Mesendoderm (in vitro differentiated cells): ENCODE measurements around the gene PAIP2B.
A peak's percentile ranks its signal among the peaks of the same experiment; 100 is the strongest.

Experiments used
- DNase-seq: peaks from one replicate; pipeline ENCODE4 v3.0.0; 2013
- H2AK5ac ChIP-seq: 2 replicates; pipeline ENCODE4 v1.6.1; 2013; ENCODE audit warnings: low read length, inconsistent platforms
- H2BK120ac ChIP-seq: 2 replicates; pipeline ENCODE4 v1.6.1; 2013; ENCODE audit warnings: low read depth, mild to moderate bottlenecking, low read length, moderate library complexity, mixed read lengths
- H2BK15ac ChIP-seq: replicated peaks from 2 replicates; pipeline ENCODE4 v1.6.1; 2013; ENCODE audit warnings: low read depth, mild to moderate bottlenecking, moderate library complexity
- H2BK5ac ChIP-seq: 2 replicates; pipeline ENCODE4 v1.6.1; 2013; ENCODE audit warnings: low read length, inconsistent platforms
- H3K18ac ChIP-seq: 2 replicates; pipeline ENCODE4 v1.6.1; 2013; ENCODE audit warnings: mild to moderate bottlenecking, low read length, mixed read lengths
- H3K23ac ChIP-seq: one replicate; pipeline ENCODE4 v1.6.1; 2013; ENCODE audit warnings: low read length
- H3K27ac ChIP-seq: 2 replicates; pipeline ENCODE4 v1.5.1; 2013; ENCODE audit warnings: low read depth, mild to moderate bottlenecking, inconsistent platforms, low read length, moderate library complexity
- H3K27me3 ChIP-seq: 2 replicates; pipeline ENCODE4 v1.6.1; 2013; ENCODE audit warnings: low read length, control low read depth, mild to moderate bottlenecking, inconsistent platforms; ENCODE audit not compliant: insufficient read depth, poor library complexity
- H3K36me3 ChIP-seq: 2 replicates; pipeline ENCODE4 v1.6.1; 2013; ENCODE audit warnings: low read length, inconsistent platforms; ENCODE audit not compliant: control insufficient read depth, insufficient read depth
- H3K4ac ChIP-seq: one replicate; pipeline ENCODE4 v1.6.1; 2013; ENCODE audit warnings: low read depth, mild to moderate bottlenecking, low read length, moderate library complexity
- H3K4me1 ChIP-seq: 2 replicates; pipeline ENCODE4 v1.6.1; 2013; ENCODE audit warnings: low read depth, low read length, inconsistent platforms; ENCODE audit not compliant: control insufficient read depth
- H3K4me2 ChIP-seq: 2 replicates; pipeline ENCODE4 v1.6.1; 2013; ENCODE audit warnings: low read length
- H3K4me3 ChIP-seq: 2 replicates; pipeline ENCODE4 v1.5.1; 2013; ENCODE audit warnings: mild to moderate bottlenecking, low read length
- H3K56ac ChIP-seq: one replicate; pipeline ENCODE4 v1.6.1; 2013; ENCODE audit warnings: low read length
- H3K79me1 ChIP-seq: 2 replicates; pipeline ENCODE4 v1.6.1; 2013; ENCODE audit warnings: low read length, inconsistent platforms
- H3K79me2 ChIP-seq: 2 replicates; pipeline ENCODE4 v1.6.1; 2013; ENCODE audit warnings: mild to moderate bottlenecking, low read length; ENCODE audit not compliant: control insufficient read depth, insufficient read depth
- H3K9ac ChIP-seq: 2 replicates; pipeline ENCODE4 v1.6.1; 2013; ENCODE audit warnings: low read length, inconsistent platforms
- H4K5ac ChIP-seq: one replicate; pipeline ENCODE4 v1.6.1; 2013; ENCODE audit warnings: low read length
- H4K8ac ChIP-seq: one replicate; pipeline ENCODE4 v1.6.1; 2013; ENCODE audit warnings: low read depth, mild to moderate bottlenecking, control low read depth, low read length, moderate library complexity
- WGBS: extraction: QIAGEN DNeasy Blood & Tissue Kit; methylation state at CpG from one replicate; pipeline ENCODE4 v1.1.7; 2013; ENCODE audit warnings: low lambda C conversion rate, missing lambda C conversion rate; ENCODE audit not compliant: insufficient coverage; ENCODE audit errors: extremely low coverage; 5-methylcytosine and 5-hydroxymethylcytosine counted together

Gene PAIP2B

DNA sequence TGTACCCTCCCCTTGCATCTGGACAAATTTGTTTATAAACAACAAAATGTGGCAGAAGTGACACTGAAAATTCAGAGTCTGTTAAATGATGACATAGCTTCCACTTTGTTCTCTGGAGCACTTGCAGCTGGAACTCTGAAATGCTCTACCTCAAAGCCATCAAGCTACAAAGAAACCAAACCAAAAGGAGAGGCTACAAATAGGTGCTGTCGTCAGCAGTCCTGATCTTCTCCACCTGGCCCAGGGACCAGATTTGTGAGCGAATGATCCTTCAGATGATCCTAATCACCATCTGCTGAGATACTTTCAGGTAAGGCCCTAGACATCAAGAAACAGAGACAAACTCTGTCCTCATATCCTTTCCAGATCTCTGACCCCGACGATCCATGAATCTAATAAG, 27.9 kb upstream of the PAIP2B start:
- no peak overlapping the region for H3K4me2 ChIP-seq
- H3K79me1 ChIP-seq: no peaks in the 10 kb centered on the region
- no peak overlapping the region for H3K56ac ChIP-seq
- H2AK5ac ChIP-seq: no peak overlapping the region
- no peak overlapping the region for H2BK15ac ChIP-seq
- no peak overlapping the region for H3K18ac ChIP-seq
- no peak overlapping the region for H2BK120ac ChIP-seq
- no peak overlapping the region for H3K4ac ChIP-seq
- no peak overlapping the region for H3K4me3 ChIP-seq
- H2BK5ac ChIP-seq: no peak overlapping the region
- no peak overlapping the region for H3K9ac ChIP-seq
- no peak overlapping the region for H4K8ac ChIP-seq
- no peaks in the 10 kb centered on the region for H3K27me3 ChIP-seq
- H3K27ac ChIP-seq: no peak overlapping the region
- H3K79me2 ChIP-seq: no peaks in the 10 kb centered on the region
- H4K5ac ChIP-seq: no peak overlapping the region
- no peaks in the 10 kb centered on the region for H3K36me3 ChIP-seq
- no peak for DNase-seq
- no CpG with 5 or more reads among the region's 4 CpGs for WGBS
- H3K4me1 ChIP-seq: no peaks in the 10 kb centered on the region
- H3K23ac ChIP-seq: no peak overlapping the region

GRCh38 chr2:71254078-71254477, 27.2 kb upstream of the PAIP2B start:
- H3K27me3 ChIP-seq: no peaks in the 10 kb centered on the region
- H3K79me2 ChIP-seq: no peaks in the 10 kb centered on the region
- H3K4me2 ChIP-seq: no peak overlapping the region
- H3K56ac ChIP-seq: no peak overlapping the region
- no peak overlapping the region for H3K23ac ChIP-seq
- no CpG with 5 or more reads among the region's 3 CpGs for WGBS
- no peaks in the 10 kb centered on the region for H3K36me3 ChIP-seq
- H2AK5ac ChIP-seq: no peak overlapping the region
- no peak overlapping the region for H3K4ac ChIP-seq
- no peak overlapping the region for H2BK120ac ChIP-seq
- H2BK15ac ChIP-seq: no peak overlapping the region
- H4K5ac ChIP-seq: no peak overlapping the region
- H3K79me1 ChIP-seq: no peaks in the 10 kb centered on the region
- no peak overlapping the region for H2BK5ac ChIP-seq
- no peak overlapping the region for H4K8ac ChIP-seq
- no peak overlapping the region for H3K9ac ChIP-seq
- no peak overlapping the region for H3K27ac ChIP-seq
- DNase-seq: no peak
- no peak overlapping the region for H3K18ac ChIP-seq
- H3K4me3 ChIP-seq: no peak overlapping the region
- no peaks in the 10 kb centered on the region for H3K4me1 ChIP-seq

- Histone ChIP-seq H3K23ac (no peak overlapping the region), H3K56ac (no peak overlapping the region), H2AK5ac (no peak overlapping the region), H4K8ac (no peak overlapping the region), H3K4me1 (no peaks in the 10 kb centered on the region), H3K79me2 (no peaks in the 10 kb centered on the region), H2BK15ac (no peak overlapping the region), H3K4me2 (no peak overlapping the region), H3K27ac (no peak overlapping the region), H3K79me1 (no peaks in the 10 kb centered on the region), H3K18ac (no peak overlapping the region), H2BK120ac (no peak overlapping the region), H3K9ac (no peak overlapping the region), H3K4me3 (no peak overlapping the region), H3K27me3 (no peaks in the 10 kb centered on the region), H3K4ac (no peak overlapping the region), H4K5ac (no peak overlapping the region), H2BK5ac (no peak overlapping the region), H3K36me3 (no peaks in the 10 kb centered on the region)
- DNase-seq: no peak
- no CpG with 5 or more reads among the region's 1 CpG for WGBS
These were observed 26.6 kb upstream of the PAIP2B start for GRCh38 chr2:71253476-71253875.

GRCh38 chr2:71252862-71253261, 26.0 kb upstream of the PAIP2B start:
- no CpG with 5 or more reads among the region's 3 CpGs for WGBS
- no peaks in the 10 kb centered on the region for H3K27me3 ChIP-seq

GRCh38 chr2:71250935-71251334, 24.0 kb upstream of the PAIP2B start:
- no peaks in the 10 kb centered on the region for H3K27me3 ChIP-seq
- no peak overlapping the region for H2BK15ac ChIP-seq
- H3K9ac ChIP-seq: no peak overlapping the region
- no peak overlapping the region for H2AK5ac ChIP-seq
- no peak overlapping the region for H4K5ac ChIP-seq
- H3K4me2 ChIP-seq: no peak overlapping the region
- no peaks in the 10 kb centered on the region for H3K36me3 ChIP-seq
- no peaks in the 10 kb centered on the region for H3K4me1 ChIP-seq
- H3K4ac ChIP-seq: no peak overlapping the region
- H4K8ac ChIP-seq: no peak overlapping the region
- H3K18ac ChIP-seq: no peak overlapping the region
- H3K79me1 ChIP-seq: no peaks in the 10 kb centered on the region
- peak; percentile 9 for DNase-seq
- no peak overlapping the region for H3K27ac ChIP-seq
- H3K23ac ChIP-seq: no peak overlapping the region
- no peak overlapping the region for H2BK120ac ChIP-seq
- no peak overlapping the region for H2BK5ac ChIP-seq
- WGBS: no CpG with 5 or more reads among the region's 8 CpGs
- H3K56ac ChIP-seq: no peak overlapping the region
- H3K4me3 ChIP-seq: no peak overlapping the region
- H3K79me2 ChIP-seq: no peaks in the 10 kb centered on the region

More at GRCh38 chr2:71252862-71253261, 26.0 kb upstream of the PAIP2B start:
- Histone ChIP-seq H3K4me3 (no peak overlapping the region), H3K4ac (no peak overlapping the region), H3K23ac (no peak overlapping the region), H3K4me2 (no peak overlapping the region), H3K36me3 (no peaks in the 10 kb centered on the region), H3K27ac (no peak overlapping the region), H2BK15ac (no peak overlapping the region), H3K4me1 (no peaks in the 10 kb centered on the region), H2AK5ac (no peak overlapping the region), H4K5ac (no peak overlapping the region), H3K79me2 (no peaks in the 10 kb centered on the region), H4K8ac (no peak overlapping the region), H3K18ac (no peak overlapping the region), H2BK120ac (no peak overlapping the region), H3K79me1 (no peaks in the 10 kb centered on the region), H3K56ac (no peak overlapping the region), H3K9ac (no peak overlapping the region), H2BK5ac (no peak overlapping the region)
- DNase-seq: no peak

DNA sequence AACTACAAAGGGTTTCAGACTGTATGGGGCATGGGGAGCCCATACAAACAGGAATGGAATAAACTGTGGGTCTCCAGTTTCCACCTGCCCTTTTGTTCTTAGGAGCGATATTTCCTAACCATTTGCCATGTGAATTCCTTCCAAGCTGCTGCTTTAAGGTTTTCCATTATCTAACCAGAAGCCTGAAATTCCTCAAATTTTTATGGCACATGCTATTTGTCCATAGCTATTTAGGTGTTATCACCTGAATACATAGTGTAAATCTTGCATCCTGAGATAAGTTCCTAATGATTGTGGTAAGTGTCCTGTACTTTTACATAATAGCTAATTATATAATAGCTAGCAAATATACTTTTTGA, 17.4 kb upstream of the PAIP2B start:
- Histone ChIP-seq H2BK5ac (no peak overlapping the region), H3K4me2 (no peak overlapping the region), H3K18ac (no peak overlapping the region), H3K79me1 (no peaks in the 10 kb centered on the region), H3K36me3 (no peaks in the 10 kb centered on the region), H3K4me1 (no peaks in the 10 kb centered on the region), H2BK15ac (no peak overlapping the region), H2BK120ac (no peak overlapping the region), H3K9ac (no peak overlapping the region), H3K27ac (no peak overlapping the region), H4K5ac (no peak overlapping the region), H3K23ac (no peak overlapping the region), H3K56ac (no peak overlapping the region), H3K27me3 (no peaks in the 10 kb centered on the region), H4K8ac (no peak overlapping the region), H3K4me3 (no peak overlapping the region), H3K4ac (no peak overlapping the region), H2AK5ac (no peak overlapping the region), H3K79me2 (no peaks in the 10 kb centered on the region)
- DNase-seq: peak; percentile 64
- no CpG with 5 or more reads among the region's 1 CpG for WGBS
